Progenitor cell of endocrine pancreas (in vitro differentiated cells): Measurements from ENCODE around the gene BCAN. TPM values are rescaled to one million over a fixed set of nuclear protein-coding genes. Genes with fewer than 3 reads are reported as not detected.

Experiments
- DNase-seq: peaks from one replicate; pipeline ENCODE4 v3.0.0; 2021; ENCODE audit warnings: low spot score; ENCODE audit not compliant: unreplicated experiment
- H3K27ac Mint-ChIP-seq: 2 replicates; pipeline ENCODE4 v1.8.0; 2021; ENCODE audit warnings: mild to moderate bottlenecking, moderate library complexity, mixed read lengths
- H3K27me3 Mint-ChIP-seq: 2 replicates; pipeline ENCODE4 v1.8.0; 2021; ENCODE audit warnings: mixed read lengths
- H3K36me3 Mint-ChIP-seq: 2 replicates; pipeline ENCODE4 v1.8.0; 2022; ENCODE audit warnings: mixed read lengths; ENCODE audit not compliant: insufficient read depth
- H3K4me1 Mint-ChIP-seq: 2 replicates; pipeline ENCODE4 v1.8.0; 2021; ENCODE audit warnings: low read depth, mixed read lengths
- H3K4me3 Mint-ChIP-seq: 2 replicates; pipeline ENCODE4 v1.8.0; 2021; ENCODE audit warnings: low read depth, mild to moderate bottlenecking, moderate library complexity, mixed read lengths
- H3K9me3 Mint-ChIP-seq: 2 replicates; pipeline ENCODE4 v1.8.0; 2021; ENCODE audit warnings: low read depth, mixed read lengths
- CTCF ChIP-seq: fragments of 200-600 bp; sonication (generic); IDR thresholded peaks from one replicate; pipeline ENCODE4 v1.5.0; 2021; ENCODE audit warnings: antibody characterized with exemption, mild to moderate bottlenecking; ENCODE audit not compliant: unreplicated experiment
- total RNA-seq: library from RNA; stranded (reverse); gene quantifications from 2 replicates; pipeline ENCODE4 v1.2.1, GENCODE V29; 2021

BCAN gene
- total RNA-seq, 1 donor from 2014 or later: not detected

GRCh38 chr1:156705321-156705917, 63.5 kb downstream of the BCAN start, which contains the start of gene CRABP2:
Gene CRABP2, minus strand, starts transcription at chr1:156705583. Its CDS starts 137 bp downstream, at chr1:156705446.
- Mint-ChIP-seq H3K9me3 (no peaks in the 10 kb centered on the region), H3K27ac (peak within 1 kb of the TSS; percentile 90), H3K4me1 (peaks cover 37% of the 10 kb centered on the region), H3K36me3 (no peaks in the 10 kb centered on the region), H3K4me3 (peak within 1 kb of the TSS; percentile 79), H3K27me3 (peaks cover 10% of the 10 kb centered on the region)
- no peak for TF ChIP-seq CTCF
- DNase-seq: no peak

GRCh38 chr1:156705918-156706656, 64.2 kb downstream of the BCAN start:
- Mint-ChIP-seq H3K9me3 (no peaks in the 10 kb centered on the region), H3K27ac (peak overlapping the region; percentile 90)

DNA sequence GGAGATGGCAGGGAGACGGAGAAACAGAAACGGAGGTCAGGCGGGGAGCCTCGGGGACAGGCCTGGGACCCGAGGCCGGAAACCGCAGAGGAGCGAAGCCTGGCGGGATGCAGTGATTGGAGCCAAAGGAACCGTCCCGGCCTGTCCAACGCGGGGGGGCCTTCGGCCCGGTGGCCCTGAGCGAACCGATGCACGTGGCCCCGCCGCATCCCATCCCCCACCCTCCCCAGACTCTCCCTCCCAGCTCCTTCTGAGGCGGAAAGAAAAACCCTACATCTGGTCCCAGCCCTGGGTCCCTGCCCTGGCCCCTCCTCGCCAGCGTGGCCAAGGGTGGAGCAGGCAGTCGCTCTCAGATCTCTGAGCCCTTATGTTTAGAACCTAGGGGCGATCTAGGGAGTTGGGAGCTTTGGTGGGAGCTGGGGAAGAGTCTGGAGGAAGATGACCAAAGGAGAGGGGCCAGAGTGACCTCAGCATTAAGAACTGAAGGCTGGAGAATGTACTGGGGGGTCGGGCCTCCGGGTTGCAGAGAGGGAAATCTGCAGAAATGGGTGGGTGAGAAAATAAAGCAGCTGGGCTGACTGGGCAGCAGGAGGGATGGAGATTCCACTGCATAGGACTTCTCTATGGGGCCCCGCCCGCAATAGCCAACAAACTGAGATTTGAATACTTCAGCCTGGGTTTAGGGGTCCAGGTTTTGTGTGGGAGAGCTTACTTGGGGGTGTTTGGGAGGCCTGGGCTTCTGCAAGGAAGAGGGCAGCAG, 64.9 kb downstream of the BCAN start:
- TF ChIP-seq CTCF: no peak
- H3K9me3 Mint-ChIP-seq: no peaks in the 10 kb centered on the region
- H3K4me3 Mint-ChIP-seq: peak overlapping the region; percentile 79
- H3K4me1 Mint-ChIP-seq: peaks cover 33% of the 10 kb centered on the region
- H3K27ac Mint-ChIP-seq: peak overlapping the region; percentile 90
- H3K36me3 Mint-ChIP-seq: no peaks in the 10 kb centered on the region
- H3K27me3 Mint-ChIP-seq: peaks cover 10% of the 10 kb centered on the region
- DNase-seq: no peak

More at GRCh38 chr1:156705918-156706656, 64.2 kb downstream of the BCAN start:
- peak; percentile 77 for DNase-seq
- H3K4me1 Mint-ChIP-seq: peaks cover 35% of the 10 kb centered on the region
- H3K27me3 Mint-ChIP-seq: peaks cover 10% of the 10 kb centered on the region
- no peaks in the 10 kb centered on the region for H3K36me3 Mint-ChIP-seq
- peak; percentile 91 for TF ChIP-seq CTCF
- peak overlapping the region; percentile 79 for H3K4me3 Mint-ChIP-seq

DNA sequence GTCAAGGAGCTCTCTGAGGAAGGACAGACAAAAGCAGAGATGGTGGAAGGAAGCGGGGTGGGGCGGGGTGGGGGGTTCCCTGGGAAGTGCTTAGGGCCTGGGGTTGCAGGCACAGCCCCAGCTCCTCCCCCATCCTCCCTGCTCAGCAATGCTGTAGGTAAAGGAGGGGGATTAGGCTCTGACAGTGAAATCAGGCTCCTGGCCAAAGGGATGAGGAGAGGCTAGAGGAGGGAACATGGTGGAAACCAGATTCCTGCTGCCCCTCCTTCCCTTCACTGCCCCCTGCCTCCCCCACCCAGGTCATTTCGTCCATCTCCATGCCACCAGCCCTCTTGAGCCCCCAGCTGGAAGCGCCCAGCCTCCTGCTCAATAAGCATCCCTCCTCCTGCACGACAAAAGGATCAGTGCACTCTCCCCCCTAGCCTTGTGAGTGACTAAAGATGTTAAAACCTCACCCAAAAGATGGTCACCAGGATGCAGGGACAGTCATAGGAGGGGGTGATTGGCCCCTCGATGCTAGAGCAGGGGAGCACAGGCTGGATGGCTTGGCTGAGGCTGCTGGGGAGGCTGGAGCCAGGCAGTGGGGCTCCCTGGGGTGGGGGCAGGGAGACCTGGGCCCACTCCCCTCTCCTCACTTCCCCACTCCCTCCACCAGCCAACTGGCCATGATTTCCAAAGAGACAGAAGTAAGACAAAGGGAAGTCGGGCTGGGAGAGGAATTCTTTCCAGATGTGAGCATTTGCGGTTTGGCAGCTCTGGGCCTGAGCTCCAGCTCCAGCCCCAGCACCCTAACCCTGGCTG, 65.7 kb downstream of the BCAN start:
- Mint-ChIP-seq H3K27ac (peak overlapping the region; percentile 85), H3K36me3 (no peaks in the 10 kb centered on the region), H3K4me3 (peak overlapping the region; percentile 79), H3K4me1 (peaks cover 33% of the 10 kb centered on the region), H3K9me3 (no peaks in the 10 kb centered on the region), H3K27me3 (peaks cover 10% of the 10 kb centered on the region)
- no peak for TF ChIP-seq CTCF
- DNase-seq: no peak

- peaks cover 30% of the 10 kb centered on the region for H3K4me1 Mint-ChIP-seq
- TF ChIP-seq CTCF: no peak
- H3K4me3 Mint-ChIP-seq: no peak overlapping the region
- H3K9me3 Mint-ChIP-seq: no peaks in the 10 kb centered on the region
- H3K27ac Mint-ChIP-seq: peak overlapping the region; percentile 85
- peaks cover 10% of the 10 kb centered on the region for H3K27me3 Mint-ChIP-seq
- DNase-seq: no peak
- H3K36me3 Mint-ChIP-seq: no peaks in the 10 kb centered on the region
Observed at GRCh38 chr1:156708218-156708661, 66.3 kb downstream of the BCAN start.
